K562 (cell line): ENCODE data around the gene GRIA1. TPM values are rescaled to one million over a fixed set of nuclear protein-coding genes. Genes with fewer than 3 reads are reported as not detected.

Experiments used
- BRF1 ChIP-seq: IDR thresholded peaks from 3 replicates; pipeline ENCODE4 v1.6.1; 2011; ENCODE audit warnings: borderline replicate concordance, mild to moderate bottlenecking; ENCODE audit not compliant: insufficient read length; ENCODE audit errors: extremely low read depth
- EHMT2 ChIP-seq: fragments of 450-650 bp; IDR thresholded peaks from 2 replicates; pipeline ENCODE4 v1.6.1; 2018; ENCODE audit warnings: antibody characterized with exemption
- FOS ChIP-seq: IDR thresholded peaks from 3 replicates; pipeline ENCODE4 v1.6.1; 2011; ENCODE audit not compliant: insufficient read length; ENCODE audit errors: extremely low read depth
- HCFC1 ChIP-seq: IDR thresholded peaks from 2 replicates; pipeline ENCODE4 v1.6.1; 2012; ENCODE audit warnings: low read depth, low read length, improper control_type of control experiment
- HLTF ChIP-seq: fragments of 450-650 bp; IDR thresholded peaks from 2 replicates; pipeline ENCODE4 v1.6.1; 2016
- LEF1 ChIP-seq: fragments of 450-650 bp; IDR thresholded peaks from 2 replicates; pipeline ENCODE4 v1.6.1; 2016; ENCODE audit warnings: mild to moderate bottlenecking
- OTX1 ChIP-seq: fragments of 450-650 bp; formaldehyde crosslinking; IDR thresholded peaks from 2 replicates; pipeline ENCODE4 v1.4.0; 2022; ENCODE audit warnings: mild to moderate bottlenecking
- RCOR1 ChIP-seq, 2 experiments: IDR thresholded peaks; 2 replicates each; pipeline ENCODE4 v1.6.1; 2012; ENCODE audit warnings: low read depth in 2 of 2, low read length in 2 of 2, borderline replicate concordance in 1 of 2, improper control_type of control experiment in 1 of 2
- RFX5 ChIP-seq: IDR thresholded peaks from 2 replicates; pipeline ENCODE4 v1.6.1; 2011; ENCODE audit warnings: low read depth, mild to moderate bottlenecking, improper control_type of control experiment, low read length
- SRSF7 ChIP-seq: fragments of 200-400 bp; formaldehyde crosslinking; optimal IDR thresholded peaks from 2 replicates; pipeline ENCODE3; 2017; ENCODE audit warnings: mild to moderate bottlenecking, low read depth, low read length
- ZNF324 ChIP-seq: fragments of 250-450 bp; sonication (Bioruptor Pico); IDR thresholded peaks from 2 replicates; pipeline ENCODE4 v1.4.0; 2020; ENCODE audit warnings: mild to moderate bottlenecking
- ZNF384 ChIP-seq: IDR thresholded peaks from 2 replicates; pipeline ENCODE4 v1.6.1; 2012; ENCODE audit warnings: low read depth, low read length, improper control_type of control experiment
- polyA plus RNA-seq, 8 experiments: library from polyadenylated mRNA; depleted of rRNA in 4 of 8; stranded (reverse) in 5 of 8; unstranded in 3 of 8; fragments of >200 nt; fragmentation: Nextera tagmentation in 2 of 8; fragmentation: Illumina TruSeq in 1 of 8; extraction: Ambion mirVana in 2 of 8; extraction: Trizol in 1 of 8; gene quantifications; 2 replicates each; pipeline versions ENCODE4 v1.2.1 to v1.2.3, GENCODE V29; 2011 to 2014; ENCODE audit warnings: inconsistent platforms in 1 of 8, missing spikeins in 1 of 8
- total RNA-seq, 7 experiments: library from RNA; depleted of rRNA in 6 of 7; stranded (reverse); fragments of >200 nt in 6 of 7; fragmentation: Illumina TruSeq in 2 of 7; extraction: Trizol in 2 of 7; gene quantifications; 2 replicates each; pipeline versions ENCODE4 v1.2.1 to v1.2.3, GENCODE V29; 2011 to 2021; ENCODE audit warnings: low replicate concordance in 1 of 7
- TF ChIP-seq, protein P1 (sequence below): IDR thresholded peaks from 2 replicates; pipeline ENCODE4 v1.6.1; 2014; ENCODE audit warnings: antibody characterized with exemption
- TF ChIP-seq, protein P2 (sequence below): fragments of 450-650 bp; conservative IDR thresholded peaks from 2 replicates; pipeline ENCODE4 v1.6.1; 2016; ENCODE audit warnings: missing genetic modification characterization, low read depth, mild to moderate bottlenecking, control low read depth, missing compliant biosample characterization
- TF ChIP-seq, protein P3 (sequence below): sonication (generic); formaldehyde crosslinking; IDR thresholded peaks from 2 replicates; pipeline ENCODE4 v1.8.1; 2023; ENCODE audit warnings: mild to moderate bottlenecking, missing genetic modification reagents
- TF ChIP-seq, protein P4 (sequence below): fragments of 250-450 bp; sonication (Bioruptor Pico); IDR thresholded peaks from 2 replicates; pipeline ENCODE4 v1.9.0; 2021; ENCODE audit warnings: mild to moderate bottlenecking, inconsistent platforms
- TF ChIP-seq, protein P5 (sequence below), 2 experiments: fragments of 200-800 bp in 1 of 2; sonication (Bioruptor generic) in 1 of 2; sonication (generic) in 1 of 2; formaldehyde crosslinking in 1 of 2; IDR thresholded peaks in 1 of 2; conservative IDR thresholded peaks in 1 of 2; 2 replicates each; pipeline versions ENCODE4 v1.5.0 to v1.6.1; 2016 to 2020; ENCODE audit warnings: missing compliant biosample characterization in 1 of 2, missing genetic modification characterization in 1 of 2, missing genetic modification reagents in 1 of 2
- TF ChIP-seq, protein P6 (sequence below): fragments of 250-450 bp; sonication (Bioruptor Pico); IDR thresholded peaks from 2 replicates; pipeline ENCODE4 v1.5.0; 2021; ENCODE audit warnings: mild to moderate bottlenecking, moderate library complexity

GRIA1 gene
- total and polyA plus RNA-seq, 9 of the 15 experiments (the other 6 are each of a cell fraction or from before 2014, with no cell fraction given), result not detected

DNA sequence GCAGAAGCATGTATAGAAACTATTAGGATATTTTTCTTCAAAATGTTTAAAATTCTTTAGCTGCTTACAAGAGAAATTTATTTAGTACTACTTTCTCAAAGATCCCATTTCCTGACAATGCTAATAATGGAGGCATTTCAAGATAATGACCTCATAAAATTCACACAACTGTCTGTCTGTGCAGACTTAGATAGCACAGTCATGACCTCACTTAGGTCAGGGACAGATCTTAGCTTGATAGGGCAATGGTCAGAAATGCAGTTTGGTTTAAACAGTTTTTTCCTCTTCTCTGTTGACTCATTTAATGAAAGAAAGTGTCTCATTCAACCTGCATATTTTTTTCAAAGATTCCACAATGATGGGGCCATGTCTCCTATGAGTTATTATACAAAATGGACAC lies 128.4 kb downstream of the GRIA1 start (continued):
- TF ChIP-seq, protein P1, sequence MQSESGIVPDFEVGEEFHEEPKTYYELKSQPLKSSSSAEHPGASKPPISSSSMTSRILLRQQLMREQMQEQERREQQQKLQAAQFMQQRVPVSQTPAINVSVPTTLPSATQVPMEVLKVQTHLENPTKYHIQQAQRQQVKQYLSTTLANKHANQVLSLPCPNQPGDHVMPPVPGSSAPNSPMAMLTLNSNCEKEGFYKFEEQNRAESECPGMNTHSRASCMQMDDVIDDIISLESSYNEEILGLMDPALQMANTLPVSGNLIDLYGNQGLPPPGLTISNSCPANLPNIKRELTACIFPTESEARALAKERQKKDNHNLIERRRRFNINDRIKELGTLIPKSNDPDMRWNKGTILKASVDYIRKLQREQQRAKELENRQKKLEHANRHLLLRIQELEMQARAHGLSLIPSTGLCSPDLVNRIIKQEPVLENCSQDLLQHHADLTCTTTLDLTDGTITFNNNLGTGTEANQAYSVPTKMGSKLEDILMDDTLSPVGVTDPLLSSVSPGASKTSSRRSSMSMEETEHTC, result no peak
- TF ChIP-seq, protein P2, sequence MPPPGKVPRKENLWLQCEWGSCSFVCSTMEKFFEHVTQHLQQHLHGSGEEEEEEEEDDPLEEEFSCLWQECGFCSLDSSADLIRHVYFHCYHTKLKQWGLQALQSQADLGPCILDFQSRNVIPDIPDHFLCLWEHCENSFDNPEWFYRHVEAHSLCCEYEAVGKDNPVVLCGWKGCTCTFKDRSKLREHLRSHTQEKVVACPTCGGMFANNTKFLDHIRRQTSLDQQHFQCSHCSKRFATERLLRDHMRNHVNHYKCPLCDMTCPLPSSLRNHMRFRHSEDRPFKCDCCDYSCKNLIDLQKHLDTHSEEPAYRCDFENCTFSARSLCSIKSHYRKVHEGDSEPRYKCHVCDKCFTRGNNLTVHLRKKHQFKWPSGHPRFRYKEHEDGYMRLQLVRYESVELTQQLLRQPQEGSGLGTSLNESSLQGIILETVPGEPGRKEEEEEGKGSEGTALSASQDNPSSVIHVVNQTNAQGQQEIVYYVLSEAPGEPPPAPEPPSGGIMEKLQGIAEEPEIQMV (tag), result no peak
- TF ChIP-seq HLTF, result no peak
- TF ChIP-seq FOS, result no peak
- TF ChIP-seq RFX5, result no peak
- TF ChIP-seq SRSF7, result no peak
- TF ChIP-seq LEF1, result no peak
- no peak for TF ChIP-seq BRF1
- TF ChIP-seq, protein P3, sequence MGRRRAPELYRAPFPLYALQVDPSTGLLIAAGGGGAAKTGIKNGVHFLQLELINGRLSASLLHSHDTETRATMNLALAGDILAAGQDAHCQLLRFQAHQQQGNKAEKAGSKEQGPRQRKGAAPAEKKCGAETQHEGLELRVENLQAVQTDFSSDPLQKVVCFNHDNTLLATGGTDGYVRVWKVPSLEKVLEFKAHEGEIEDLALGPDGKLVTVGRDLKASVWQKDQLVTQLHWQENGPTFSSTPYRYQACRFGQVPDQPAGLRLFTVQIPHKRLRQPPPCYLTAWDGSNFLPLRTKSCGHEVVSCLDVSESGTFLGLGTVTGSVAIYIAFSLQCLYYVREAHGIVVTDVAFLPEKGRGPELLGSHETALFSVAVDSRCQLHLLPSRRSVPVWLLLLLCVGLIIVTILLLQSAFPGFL (CRISPR knock-in tag), result no peak
- TF ChIP-seq RCOR1 (IDR thresholded peaks at IDR 0.05; ENCODE audit: borderline replicate concordance in 1 of 2, low read depth in 2 of 2, low read length in 2 of 2), result no peak
- TF ChIP-seq, protein P4, sequence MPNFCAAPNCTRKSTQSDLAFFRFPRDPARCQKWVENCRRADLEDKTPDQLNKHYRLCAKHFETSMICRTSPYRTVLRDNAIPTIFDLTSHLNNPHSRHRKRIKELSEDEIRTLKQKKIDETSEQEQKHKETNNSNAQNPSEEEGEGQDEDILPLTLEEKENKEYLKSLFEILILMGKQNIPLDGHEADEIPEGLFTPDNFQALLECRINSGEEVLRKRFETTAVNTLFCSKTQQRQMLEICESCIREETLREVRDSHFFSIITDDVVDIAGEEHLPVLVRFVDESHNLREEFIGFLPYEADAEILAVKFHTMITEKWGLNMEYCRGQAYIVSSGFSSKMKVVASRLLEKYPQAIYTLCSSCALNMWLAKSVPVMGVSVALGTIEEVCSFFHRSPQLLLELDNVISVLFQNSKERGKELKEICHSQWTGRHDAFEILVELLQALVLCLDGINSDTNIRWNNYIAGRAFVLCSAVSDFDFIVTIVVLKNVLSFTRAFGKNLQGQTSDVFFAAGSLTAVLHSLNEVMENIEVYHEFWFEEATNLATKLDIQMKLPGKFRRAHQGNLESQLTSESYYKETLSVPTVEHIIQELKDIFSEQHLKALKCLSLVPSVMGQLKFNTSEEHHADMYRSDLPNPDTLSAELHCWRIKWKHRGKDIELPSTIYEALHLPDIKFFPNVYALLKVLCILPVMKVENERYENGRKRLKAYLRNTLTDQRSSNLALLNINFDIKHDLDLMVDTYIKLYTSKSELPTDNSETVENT (CRISPR knock-in tag), result no peak
- TF ChIP-seq HCFC1, result no peak
- TF ChIP-seq, protein P5, sequence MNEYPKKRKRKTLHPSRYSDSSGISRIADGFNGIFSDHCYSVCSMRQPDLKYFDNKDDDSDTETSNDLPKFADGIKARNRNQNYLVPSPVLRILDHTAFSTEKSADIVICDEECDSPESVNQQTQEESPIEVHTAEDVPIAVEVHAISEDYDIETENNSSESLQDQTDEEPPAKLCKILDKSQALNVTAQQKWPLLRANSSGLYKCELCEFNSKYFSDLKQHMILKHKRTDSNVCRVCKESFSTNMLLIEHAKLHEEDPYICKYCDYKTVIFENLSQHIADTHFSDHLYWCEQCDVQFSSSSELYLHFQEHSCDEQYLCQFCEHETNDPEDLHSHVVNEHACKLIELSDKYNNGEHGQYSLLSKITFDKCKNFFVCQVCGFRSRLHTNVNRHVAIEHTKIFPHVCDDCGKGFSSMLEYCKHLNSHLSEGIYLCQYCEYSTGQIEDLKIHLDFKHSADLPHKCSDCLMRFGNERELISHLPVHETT (CRISPR knock-in tag; conservative IDR thresholded peaks at IDR 0.05 in 1 of 2, IDR thresholded peaks at IDR 0.05 in 1 of 2), result peak in 1 of 2 experiments; percentile 74; a peak in 1 of 4 replicates
- no peak for TF ChIP-seq ZNF324 (CRISPR knock-in tag)
- TF ChIP-seq, protein P6, sequence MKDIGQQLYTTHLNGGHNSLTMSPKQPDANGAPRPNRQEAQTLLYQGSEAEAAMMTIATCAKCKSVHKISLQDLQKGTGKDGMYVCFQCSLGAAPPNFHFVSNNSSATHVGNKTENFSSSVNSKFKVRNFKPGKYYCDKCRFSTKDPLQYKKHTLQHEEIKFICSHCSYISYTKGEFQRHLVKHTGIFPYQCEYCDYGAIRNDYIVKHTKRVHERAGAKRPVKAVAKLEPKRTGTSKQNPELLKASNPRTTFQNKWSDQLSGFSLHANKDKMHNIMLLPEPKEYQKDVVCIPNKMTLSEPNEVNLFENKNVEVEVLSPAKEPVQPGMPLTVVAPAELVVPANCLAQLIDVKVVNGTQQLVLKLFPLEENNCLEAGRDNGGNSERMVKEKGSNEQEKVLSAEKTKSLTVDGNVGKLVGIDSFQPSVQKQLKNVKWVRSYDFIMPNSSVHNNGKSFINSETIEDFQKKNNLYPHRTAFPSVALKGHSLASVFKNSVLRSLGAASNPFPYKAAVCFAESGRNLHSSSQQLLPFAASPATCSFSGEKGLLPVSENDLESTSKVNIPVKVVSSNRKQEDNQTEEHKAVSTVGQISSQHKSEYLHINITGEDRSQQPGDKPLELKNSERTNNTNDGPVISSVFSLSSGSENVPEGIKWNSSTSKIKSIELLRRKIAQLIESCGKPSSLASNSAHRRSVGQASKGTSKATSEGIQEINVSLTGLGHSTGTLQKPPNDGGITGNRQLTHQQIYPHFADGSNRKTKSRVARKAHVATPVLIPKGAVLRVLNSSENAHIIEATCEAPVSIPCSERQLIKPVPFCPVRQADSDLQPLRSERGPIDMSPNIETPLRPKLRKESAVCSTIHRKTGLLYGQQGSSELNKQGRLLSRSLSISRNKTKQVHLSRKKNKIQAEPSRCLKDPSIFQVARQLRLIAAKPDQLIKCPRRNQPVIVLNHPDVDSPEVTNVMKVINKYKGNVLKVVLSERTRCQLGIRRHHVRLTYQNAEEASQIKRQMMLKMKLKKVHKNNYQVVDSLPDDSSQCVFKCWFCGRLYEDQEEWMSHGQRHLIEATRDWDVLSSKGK (CRISPR knock-in tag), result no peak
- no peak for TF ChIP-seq ZNF384
- no peak for TF ChIP-seq OTX1 (CRISPR knock-in tag)
- TF ChIP-seq EHMT2, result no peak
